Measurements from ENCODE around the gene DTX4.
A peak's percentile ranks its signal among the peaks of the same experiment; 100 is the strongest.

Gene DTX4

GRCh38 chr11:59189986-59190385 is 18.1 kb downstream of the DTX4 start:
- peaks cover 0 to 15% of the 10 kb centered on the region in 2 donors for H3K27me3 Mint-ChIP-seq
- no peak for DNase-seq
- no peak overlapping the region for H3K27ac Mint-ChIP-seq
- ATAC-seq (replicated peaks), result no peak
- H3K4me3 Mint-ChIP-seq, result no peak overlapping the region
- H3K4me1 Mint-ChIP-seq (ENCODE audit: low read depth in 2 of 2), result no peaks in the 10 kb centered on the region
- H3K9me3 Mint-ChIP-seq, result no peaks in the 10 kb centered on the region
- no peaks in the 10 kb centered on the region for H3K36me3 Mint-ChIP-seq (ENCODE audit: insufficient read depth)

- Mint-ChIP-seq H3K36me3 (ENCODE audit: insufficient read depth) (no peaks in the 10 kb centered on the region), H3K27me3 (peaks cover 0 to 13% of the 10 kb centered on the region in 2 donors), H3K9me3 (no peaks in the 10 kb centered on the region), H3K27ac (no peak overlapping the region), H3K4me1 (ENCODE audit: low read depth in 2 of 2) (no peaks in the 10 kb centered on the region), H3K4me3 (no peak overlapping the region)
- no peak for DNase-seq
- no peak for ATAC-seq (replicated peaks)
Observed at GRCh38 chr11:59191095-59191494, 19.2 kb downstream of the DTX4 start.

- ATAC-seq (replicated peaks) (no peak), DNase-seq (no peak)
- Mint-ChIP-seq H3K4me3 (no peak overlapping the region), H3K27me3 (peaks cover 0 to 5% of the 10 kb centered on the region in 2 donors), H3K36me3 (ENCODE audit: insufficient read depth) (no peaks in the 10 kb centered on the region), H3K4me1 (ENCODE audit: low read depth in 2 of 2) (no peaks in the 10 kb centered on the region), H3K27ac (no peak overlapping the region), H3K9me3 (no peaks in the 10 kb centered on the region)
Observed at GRCh38 chr11:59191890-59192289, 20.0 kb downstream of the DTX4 start.

GRCh38 chr11:59192446-59193020 is 20.6 kb downstream of the DTX4 start:
- no peak for ATAC-seq (replicated peaks)
- Mint-ChIP-seq H3K4me1 (ENCODE audit: low read depth in 2 of 2) (no peaks in the 10 kb centered on the region), H3K9me3 (no peaks in the 10 kb centered on the region), H3K27ac (no peak overlapping the region), H3K27me3 (no peaks in the 10 kb centered on the region), H3K36me3 (ENCODE audit: insufficient read depth) (no peaks in the 10 kb centered on the region), H3K4me3 (no peak overlapping the region)
- DNase-seq, result no peak

GRCh38 chr11:59193587-59194130 is 21.7 kb downstream of the DTX4 start:
- Mint-ChIP-seq H3K36me3 (ENCODE audit: insufficient read depth) (no peaks in the 10 kb centered on the region), H3K27ac (no peak overlapping the region), H3K9me3 (no peaks in the 10 kb centered on the region), H3K4me3 (no peak overlapping the region), H3K27me3 (no peaks in the 10 kb centered on the region), H3K4me1 (ENCODE audit: low read depth in 2 of 2) (no peaks in the 10 kb centered on the region)
- ATAC-seq (replicated peaks) (no peak), DNase-seq (no peak)

GRCh38 chr11:59195586-59195985 is 23.7 kb downstream of the DTX4 start:
- no peaks in the 10 kb centered on the region for H3K36me3 Mint-ChIP-seq (ENCODE audit: insufficient read depth)
- no peaks in the 10 kb centered on the region for H3K9me3 Mint-ChIP-seq
- no peak for DNase-seq
- H3K4me3 Mint-ChIP-seq, result no peak overlapping the region
- no peak for ATAC-seq (replicated peaks)
- peak overlapping the region in 1 of 2 donors; percentile 1 for H3K27ac Mint-ChIP-seq
- H3K4me1 Mint-ChIP-seq (ENCODE audit: low read depth in 2 of 2), result no peaks in the 10 kb centered on the region
- H3K27me3 Mint-ChIP-seq, result no peaks in the 10 kb centered on the region

- H3K4me1 Mint-ChIP-seq (ENCODE audit: low read depth in 2 of 2), result no peaks in the 10 kb centered on the region
- ATAC-seq (replicated peaks), result no peak
- DNase-seq, result no peak
- H3K27me3 Mint-ChIP-seq, result no peaks in the 10 kb centered on the region
- no peaks in the 10 kb centered on the region for H3K36me3 Mint-ChIP-seq (ENCODE audit: insufficient read depth)
- H3K4me3 Mint-ChIP-seq, result no peak overlapping the region
- no peaks in the 10 kb centered on the region for H3K9me3 Mint-ChIP-seq
- no peak overlapping the region for H3K27ac Mint-ChIP-seq
Observed at GRCh38 chr11:59196777-59197176, 24.8 kb downstream of the DTX4 start.

GRCh38 chr11:59197991-59198390 is 26.1 kb downstream of the DTX4 start:
- Mint-ChIP-seq H3K4me1 (ENCODE audit: low read depth in 2 of 2) (no peaks in the 10 kb centered on the region), H3K27me3 (no peaks in the 10 kb centered on the region), H3K9me3 (no peaks in the 10 kb centered on the region), H3K27ac (no peak overlapping the region), H3K4me3 (no peak overlapping the region), H3K36me3 (ENCODE audit: insufficient read depth) (no peaks in the 10 kb centered on the region)
- ATAC-seq (replicated peaks) (no peak), DNase-seq (no peak)

- H3K36me3 Mint-ChIP-seq (ENCODE audit: insufficient read depth), result no peaks in the 10 kb centered on the region
- DNase-seq (no peak), ATAC-seq (replicated peaks) (no peak)
- H3K9me3 Mint-ChIP-seq, result no peaks in the 10 kb centered on the region
- H3K27ac Mint-ChIP-seq, result no peak overlapping the region
- no peaks in the 10 kb centered on the region for H3K27me3 Mint-ChIP-seq
- H3K4me1 Mint-ChIP-seq (ENCODE audit: low read depth in 2 of 2), result no peaks in the 10 kb centered on the region
- H3K4me3 Mint-ChIP-seq, result no peak overlapping the region
Observed at GRCh38 chr11:59198726-59199125, 26.8 kb downstream of the DTX4 start.

GRCh38 chr11:59199546-59200422 is 27.9 kb downstream of the DTX4 start:
- no peak overlapping the region for H3K27ac Mint-ChIP-seq
- no peak overlapping the region for H3K4me3 Mint-ChIP-seq
- ATAC-seq (replicated peaks), result peak; percentile 21
- no peaks in the 10 kb centered on the region for H3K36me3 Mint-ChIP-seq (ENCODE audit: insufficient read depth)
- H3K27me3 Mint-ChIP-seq, result no peaks in the 10 kb centered on the region
- DNase-seq, result no peak
- H3K4me1 Mint-ChIP-seq (ENCODE audit: low read depth in 2 of 2), result no peaks in the 10 kb centered on the region
- H3K9me3 Mint-ChIP-seq, result no peaks in the 10 kb centered on the region

- DNase-seq (no peak), ATAC-seq (replicated peaks) (no peak)
- Mint-ChIP-seq H3K36me3 (ENCODE audit: insufficient read depth) (no peaks in the 10 kb centered on the region), H3K9me3 (no peaks in the 10 kb centered on the region), H3K4me3 (no peak overlapping the region), H3K27me3 (no peaks in the 10 kb centered on the region), H3K4me1 (ENCODE audit: low read depth in 2 of 2) (no peaks in the 10 kb centered on the region), H3K27ac (no peak overlapping the region)
Observed at GRCh38 chr11:59200423-59200746, 28.5 kb downstream of the DTX4 start.

GRCh38 chr11:59201353-59201752 is 29.4 kb downstream of the DTX4 start:
- no peak overlapping the region for H3K27ac Mint-ChIP-seq
- no peak overlapping the region for H3K4me3 Mint-ChIP-seq
- no peak for DNase-seq
- no peaks in the 10 kb centered on the region for H3K9me3 Mint-ChIP-seq
- no peak for ATAC-seq (replicated peaks)
- no peaks in the 10 kb centered on the region for H3K36me3 Mint-ChIP-seq (ENCODE audit: insufficient read depth)
- H3K4me1 Mint-ChIP-seq (ENCODE audit: low read depth in 2 of 2), result no peaks in the 10 kb centered on the region
- no peaks in the 10 kb centered on the region for H3K27me3 Mint-ChIP-seq

- Mint-ChIP-seq H3K27me3 (peaks cover 0 to 7% of the 10 kb centered on the region in 2 donors), H3K4me1 (ENCODE audit: low read depth in 2 of 2) (peaks cover 6 to 12% of the 10 kb centered on the region in 2 donors), H3K9me3 (no peaks in the 10 kb centered on the region), H3K27ac (no peak overlapping the region), H3K36me3 (ENCODE audit: insufficient read depth) (no peaks in the 10 kb centered on the region), H3K4me3 (no peak overlapping the region)
- DNase-seq, result no peak
- ATAC-seq (replicated peaks), result no peak
Observed at GRCh38 chr11:59204746-59205145, 32.8 kb downstream of the DTX4 start.

GRCh38 chr11:59205648-59206047 is 33.7 kb downstream of the DTX4 start:
- no peak overlapping the region for H3K4me3 Mint-ChIP-seq
- H3K4me1 Mint-ChIP-seq (ENCODE audit: low read depth in 2 of 2), result peaks cover 6 to 12% of the 10 kb centered on the region in 2 donors
- H3K27me3 Mint-ChIP-seq, result peaks cover 5 to 7% of the 10 kb centered on the region in 2 donors
- no peak for ATAC-seq (replicated peaks)
- no peaks in the 10 kb centered on the region for H3K9me3 Mint-ChIP-seq
- H3K36me3 Mint-ChIP-seq (ENCODE audit: insufficient read depth), result no peaks in the 10 kb centered on the region
- no peak for DNase-seq
- H3K27ac Mint-ChIP-seq, result no peak overlapping the region

Data from effector memory CD8-positive, alpha-beta T cell (primary cell).